HL-60 (cell line): ENCODE measurements around the gene GPR150.

Experiments used
- DNase-seq, 2 experiments: peaks; one replicate each; pipeline ENCODE4 v3.0.0-alpha.2; 2010 to 2020; ENCODE audit warnings: low read depth in 1 of 2, low spot score in 1 of 2
- H3K27ac ChIP-seq: fragments of 250-450 bp; sonication (Bioruptor Pico); replicated peaks from 2 replicates; pipeline ENCODE4 v1.5.1; 2020; ENCODE audit warnings: mild to moderate bottlenecking, moderate library complexity
- H3K27me3 ChIP-seq: fragments of 250-450 bp; sonication (Bioruptor Pico); 2 replicates; pipeline ENCODE4 v1.5.1; 2021; ENCODE audit warnings: mild to moderate bottlenecking, moderate library complexity; ENCODE audit not compliant: insufficient read depth, poor library complexity, severe bottlenecking
- H3K4me3 ChIP-seq: replicated peaks from 2 replicates; pipeline ENCODE4 v1.5.1; 2011; ENCODE audit warnings: mild to moderate bottlenecking, control low read depth, low read length; ENCODE audit not compliant: insufficient read depth
- GABPA ChIP-seq: IDR thresholded peaks from 2 replicates; pipeline ENCODE4 v1.6.1; 2012; ENCODE audit warnings: low read depth
- POLR2AphosphoS5 ChIP-seq: IDR thresholded peaks from 2 replicates; pipeline ENCODE4 v1.6.1; 2012; ENCODE audit warnings: low read depth
- SPI1 ChIP-seq: IDR thresholded peaks from 2 replicates; pipeline ENCODE4 v1.6.1; 2012; ENCODE audit warnings: low read depth, mild to moderate bottlenecking, borderline replicate concordance
- long read RNA-seq: library from polyadenylated mRNA; unstranded; transcript quantifications from one replicate; pipeline ENCODE4 v2.0.0, GENCODE V29; 2020
- TF ChIP-seq, protein P1 (sequence below): IDR thresholded peaks from 2 replicates; pipeline ENCODE4 v1.6.1; 2012; ENCODE audit warnings: low read depth; ENCODE audit not compliant: insufficient replicate concordance
- TF ChIP-seq, protein P2 (sequence below): IDR thresholded peaks from one replicate; pipeline ENCODE4 v1.5.1; 2011; ENCODE audit warnings: low read length, control low read depth, inconsistent platforms; ENCODE audit not compliant: insufficient read depth

Gene GPR150
- long read RNA-seq: 0 reads

DNA sequence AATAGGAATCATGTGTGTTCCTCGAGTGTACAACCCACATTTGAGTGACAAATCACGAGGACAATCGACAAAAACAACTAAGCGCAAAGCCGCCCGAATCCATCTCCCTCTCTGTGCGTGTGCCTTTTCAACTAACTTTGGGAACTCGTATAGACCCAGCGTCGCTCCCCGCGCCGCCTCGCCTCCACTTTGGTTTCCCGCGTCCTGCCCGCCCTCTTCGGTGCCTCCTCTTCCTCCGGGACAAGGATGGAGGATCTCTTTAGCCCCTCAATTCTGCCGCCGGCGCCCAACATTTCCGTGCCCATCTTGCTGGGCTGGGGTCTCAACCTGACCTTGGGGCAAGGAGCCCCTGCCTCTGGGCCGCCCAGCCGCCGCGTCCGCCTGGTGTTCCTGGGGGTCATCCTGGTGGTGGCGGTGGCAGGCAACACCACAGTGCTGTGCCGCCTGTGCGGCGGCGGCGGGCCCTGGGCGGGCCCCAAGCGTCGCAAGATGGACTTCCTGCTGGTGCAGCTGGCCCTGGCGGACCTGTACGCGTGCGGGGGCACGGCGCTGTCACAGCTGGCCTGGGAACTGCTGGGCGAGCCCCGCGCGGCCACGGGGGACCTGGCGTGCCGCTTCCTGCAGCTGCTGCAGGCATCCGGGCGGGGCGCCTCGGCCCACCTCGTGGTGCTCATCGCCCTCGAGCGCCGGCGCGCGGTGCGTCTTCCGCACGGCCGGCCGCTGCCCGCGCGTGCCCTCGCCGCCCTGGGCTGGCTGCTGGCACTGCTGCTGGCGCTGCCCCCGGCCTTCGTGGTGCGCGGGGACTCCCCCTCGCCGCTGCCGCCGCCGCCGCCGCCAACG, at the start of gene GPR150:
TSS of gene GPR150 (plus strand) at position 58 of the 840 bp plus-strand sequence. CDS start at position 247, 189 bp downstream.
- TF ChIP-seq, protein P1, sequence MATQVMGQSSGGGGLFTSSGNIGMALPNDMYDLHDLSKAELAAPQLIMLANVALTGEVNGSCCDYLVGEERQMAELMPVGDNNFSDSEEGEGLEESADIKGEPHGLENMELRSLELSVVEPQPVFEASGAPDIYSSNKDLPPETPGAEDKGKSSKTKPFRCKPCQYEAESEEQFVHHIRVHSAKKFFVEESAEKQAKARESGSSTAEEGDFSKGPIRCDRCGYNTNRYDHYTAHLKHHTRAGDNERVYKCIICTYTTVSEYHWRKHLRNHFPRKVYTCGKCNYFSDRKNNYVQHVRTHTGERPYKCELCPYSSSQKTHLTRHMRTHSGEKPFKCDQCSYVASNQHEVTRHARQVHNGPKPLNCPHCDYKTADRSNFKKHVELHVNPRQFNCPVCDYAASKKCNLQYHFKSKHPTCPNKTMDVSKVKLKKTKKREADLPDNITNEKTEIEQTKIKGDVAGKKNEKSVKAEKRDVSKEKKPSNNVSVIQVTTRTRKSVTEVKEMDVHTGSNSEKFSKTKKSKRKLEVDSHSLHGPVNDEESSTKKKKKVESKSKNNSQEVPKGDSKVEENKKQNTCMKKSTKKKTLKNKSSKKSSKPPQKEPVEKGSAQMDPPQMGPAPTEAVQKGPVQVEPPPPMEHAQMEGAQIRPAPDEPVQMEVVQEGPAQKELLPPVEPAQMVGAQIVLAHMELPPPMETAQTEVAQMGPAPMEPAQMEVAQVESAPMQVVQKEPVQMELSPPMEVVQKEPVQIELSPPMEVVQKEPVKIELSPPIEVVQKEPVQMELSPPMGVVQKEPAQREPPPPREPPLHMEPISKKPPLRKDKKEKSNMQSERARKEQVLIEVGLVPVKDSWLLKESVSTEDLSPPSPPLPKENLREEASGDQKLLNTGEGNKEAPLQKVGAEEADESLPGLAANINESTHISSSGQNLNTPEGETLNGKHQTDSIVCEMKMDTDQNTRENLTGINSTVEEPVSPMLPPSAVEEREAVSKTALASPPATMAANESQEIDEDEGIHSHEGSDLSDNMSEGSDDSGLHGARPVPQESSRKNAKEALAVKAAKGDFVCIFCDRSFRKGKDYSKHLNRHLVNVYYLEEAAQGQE: no peak
- TF ChIP-seq GABPA: 0 out of 2 replicates have a peak, but pooled peaks have one; percentile 19
- peak within 1 kb of the TSS; percentile 41 for H3K4me3 ChIP-seq
- H3K27me3 ChIP-seq: no peaks in the 10 kb centered on the region
- no peak within 1 kb of the TSS for H3K27ac ChIP-seq
- DNase-seq: peak in 1 of 2 experiments; percentile 28

DNA sequence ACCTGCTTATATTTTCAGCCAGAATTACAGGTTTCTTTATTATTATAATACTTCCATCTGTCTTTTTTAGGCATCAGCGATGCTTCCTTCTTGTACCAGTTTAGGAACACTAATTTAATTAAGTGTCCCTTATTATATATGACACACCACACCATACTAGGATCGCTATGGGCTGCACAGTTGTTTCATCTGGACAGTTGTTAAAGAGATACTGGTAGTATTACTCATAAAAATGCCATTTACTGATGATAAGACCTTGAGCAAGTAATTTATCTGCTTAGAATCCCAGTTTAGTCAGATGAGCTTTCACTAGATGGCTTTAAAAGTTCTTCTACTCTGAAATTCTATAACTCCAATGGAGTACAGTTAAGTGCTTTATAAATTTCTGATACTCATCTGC, 47.9 kb upstream of the GPR150 start:
- TF ChIP-seq, protein P2, sequence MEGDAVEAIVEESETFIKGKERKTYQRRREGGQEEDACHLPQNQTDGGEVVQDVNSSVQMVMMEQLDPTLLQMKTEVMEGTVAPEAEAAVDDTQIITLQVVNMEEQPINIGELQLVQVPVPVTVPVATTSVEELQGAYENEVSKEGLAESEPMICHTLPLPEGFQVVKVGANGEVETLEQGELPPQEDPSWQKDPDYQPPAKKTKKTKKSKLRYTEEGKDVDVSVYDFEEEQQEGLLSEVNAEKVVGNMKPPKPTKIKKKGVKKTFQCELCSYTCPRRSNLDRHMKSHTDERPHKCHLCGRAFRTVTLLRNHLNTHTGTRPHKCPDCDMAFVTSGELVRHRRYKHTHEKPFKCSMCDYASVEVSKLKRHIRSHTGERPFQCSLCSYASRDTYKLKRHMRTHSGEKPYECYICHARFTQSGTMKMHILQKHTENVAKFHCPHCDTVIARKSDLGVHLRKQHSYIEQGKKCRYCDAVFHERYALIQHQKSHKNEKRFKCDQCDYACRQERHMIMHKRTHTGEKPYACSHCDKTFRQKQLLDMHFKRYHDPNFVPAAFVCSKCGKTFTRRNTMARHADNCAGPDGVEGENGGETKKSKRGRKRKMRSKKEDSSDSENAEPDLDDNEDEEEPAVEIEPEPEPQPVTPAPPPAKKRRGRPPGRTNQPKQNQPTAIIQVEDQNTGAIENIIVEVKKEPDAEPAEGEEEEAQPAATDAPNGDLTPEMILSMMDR: no peak
- TF ChIP-seq GABPA (no peak), SPI1 (no peak), POLR2AphosphoS5 (no peak)
- TF ChIP-seq, protein P1: no peak
- Histone ChIP-seq H3K27me3 (no peaks in the 10 kb centered on the region), H3K4me3 (no peak overlapping the region), H3K27ac (no peak overlapping the region)
- no peak for DNase-seq

DNA sequence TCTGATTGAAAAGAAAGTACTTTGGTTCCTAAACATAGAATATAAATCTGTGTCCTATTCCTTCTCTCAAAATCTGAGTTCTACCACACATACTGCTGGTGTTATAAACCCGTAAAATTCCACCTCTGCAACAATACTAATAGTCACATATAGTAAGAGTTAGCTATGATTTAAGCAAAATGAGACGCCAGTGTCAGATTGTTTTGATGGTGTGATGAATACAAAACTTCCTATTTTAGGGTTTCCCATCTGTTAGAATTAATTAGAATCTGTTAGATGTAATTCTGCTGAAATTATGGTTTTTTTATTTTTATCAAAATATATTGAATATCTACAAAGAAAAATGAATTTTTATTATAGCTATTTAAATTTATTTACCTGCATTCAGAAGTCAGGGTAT, 38.3 kb upstream of the GPR150 start:
- TF ChIP-seq SPI1 (no peak), GABPA (no peak)
- TF ChIP-seq, protein P1: no peak
- H3K4me3 ChIP-seq: no peak overlapping the region
- H3K27ac ChIP-seq: no peak overlapping the region
- H3K27me3 ChIP-seq: no peaks in the 10 kb centered on the region
- no peak for DNase-seq

DNA sequence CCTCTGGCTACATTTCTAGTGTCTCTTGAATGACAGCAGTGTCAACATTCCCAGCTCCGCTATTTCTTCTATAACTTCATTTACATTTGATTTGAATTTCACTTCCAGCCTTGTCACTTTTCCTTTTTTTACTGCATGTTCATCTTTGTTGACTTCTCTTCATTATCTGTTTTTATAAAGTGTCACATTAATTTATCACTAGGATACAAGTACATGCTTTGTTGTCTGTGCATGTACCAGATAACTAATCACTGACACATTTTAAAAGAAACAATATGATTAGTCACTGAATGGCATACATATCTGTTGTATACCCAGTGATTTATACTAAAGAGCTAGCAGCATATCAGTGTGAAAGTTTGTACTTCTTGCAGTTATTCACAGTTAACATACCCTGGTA, 35.9 kb upstream of the GPR150 start:
- Histone ChIP-seq H3K27ac (no peak overlapping the region), H3K27me3 (no peaks in the 10 kb centered on the region), H3K4me3 (no peak overlapping the region)
- DNase-seq: no peak
- TF ChIP-seq SPI1 (no peak), GABPA (no peak), POLR2AphosphoS5 (no peak)
- TF ChIP-seq, protein P2: no peak
- TF ChIP-seq, protein P1: no peak
